NCI-H146 treated with DMSO at 0.1 percent for 48 hours (cell line): ENCODE data around the gene NUP98.
"Not testable (repeated sequence)": the region's sequence is repeated elsewhere in the genome, so short reads cannot be mapped to it uniquely, and the experiment has no call there.

Experiments used
- DNase-seq: peaks from one replicate; lab custom pipeline; 2025; ENCODE audit not compliant: unreplicated experiment; lab: John Stamatoyannopoulos, UW

Gene NUP98

DNA sequence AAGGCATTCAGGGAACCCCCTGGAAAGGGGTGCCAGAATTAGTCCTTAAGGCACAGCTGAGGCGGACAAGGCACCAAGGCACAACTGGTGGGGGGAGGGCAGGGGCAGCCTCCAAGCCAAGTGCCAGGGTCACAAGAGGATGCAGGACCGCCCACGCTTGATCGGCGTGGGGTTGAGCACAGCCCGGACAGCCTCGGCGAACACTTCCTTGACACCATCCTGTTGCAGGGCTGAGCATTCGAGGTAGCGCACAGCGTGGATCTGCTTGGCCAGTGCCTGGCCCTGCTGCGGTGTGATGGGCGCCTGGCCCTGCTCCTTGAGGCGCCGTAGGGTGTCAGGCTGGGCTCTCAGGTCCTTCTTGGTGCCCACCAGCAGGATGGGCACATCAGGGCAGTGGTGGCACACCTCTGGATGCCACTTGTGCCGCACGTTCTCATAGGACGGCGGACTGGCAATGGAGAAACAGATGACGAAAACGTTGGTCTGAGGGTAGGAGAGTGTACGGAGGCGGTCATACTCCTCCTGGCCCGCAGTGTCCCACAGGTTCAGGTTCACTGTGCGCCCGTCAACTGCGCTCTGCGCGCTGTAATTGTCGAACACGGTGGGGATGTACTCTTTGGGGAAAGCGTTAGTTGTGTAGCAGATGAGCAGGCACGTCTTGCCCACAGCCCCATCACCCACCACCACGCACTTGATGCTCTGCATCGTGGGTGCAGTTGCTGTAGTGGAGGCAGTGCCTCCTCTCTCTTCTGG is 30.3 kb upstream of the NUP98 start:
- DNase-seq: no peak

DNA sequence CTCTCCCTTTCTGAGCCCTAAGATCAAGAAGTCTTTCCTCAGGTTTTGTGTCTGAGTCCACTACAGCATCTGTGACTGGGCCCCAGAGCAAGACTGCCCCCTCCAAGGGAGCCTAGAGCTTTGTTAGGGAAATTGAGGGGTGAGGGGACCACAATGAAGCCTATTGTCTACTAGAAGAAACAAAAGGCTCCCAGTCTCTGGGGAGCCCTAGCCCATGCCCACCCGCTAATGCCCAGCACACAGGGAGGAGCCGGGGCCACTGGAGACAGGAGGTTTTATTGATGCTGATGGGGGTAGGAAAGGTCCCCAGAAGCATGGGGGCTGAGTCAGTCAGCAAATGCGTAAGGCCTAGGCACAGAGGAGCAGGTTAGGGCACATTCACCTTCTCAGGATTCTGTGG is 29.4 kb upstream of the NUP98 start:
- DNase-seq: no peak

DNA sequence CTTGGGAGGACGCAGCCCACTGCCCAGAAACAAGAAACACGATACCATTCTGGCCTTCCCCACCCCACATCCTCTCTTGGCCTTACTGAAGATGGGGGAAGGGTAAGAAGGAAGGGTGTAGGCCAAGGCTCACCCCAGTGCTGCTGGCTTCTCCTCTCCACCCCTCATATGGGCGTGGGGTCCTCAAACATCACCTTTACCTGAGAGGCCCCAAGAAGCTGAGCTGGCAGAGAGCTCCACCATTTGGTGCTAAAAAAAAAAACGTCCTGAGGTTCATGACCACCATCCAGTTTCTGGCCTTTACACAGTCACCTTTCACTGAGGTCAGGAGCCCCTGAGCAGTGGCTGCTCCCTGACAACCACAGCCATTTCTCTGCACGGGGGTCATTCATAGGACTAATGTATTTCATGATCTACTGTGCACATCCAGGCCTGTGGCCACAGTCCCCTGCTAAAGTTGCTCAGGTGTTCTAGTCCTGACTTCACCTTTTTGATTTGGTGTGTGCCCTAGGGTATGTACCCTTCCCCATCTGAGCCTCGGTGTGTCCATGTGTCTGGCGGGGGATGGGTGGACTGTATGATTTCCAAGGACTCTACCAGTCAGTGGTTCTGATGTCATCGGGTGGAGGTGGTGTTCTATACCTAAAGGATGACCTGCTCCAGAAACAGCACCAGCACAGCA is 28.3 kb upstream of the NUP98 start:
- DNase-seq: no peak

DNA sequence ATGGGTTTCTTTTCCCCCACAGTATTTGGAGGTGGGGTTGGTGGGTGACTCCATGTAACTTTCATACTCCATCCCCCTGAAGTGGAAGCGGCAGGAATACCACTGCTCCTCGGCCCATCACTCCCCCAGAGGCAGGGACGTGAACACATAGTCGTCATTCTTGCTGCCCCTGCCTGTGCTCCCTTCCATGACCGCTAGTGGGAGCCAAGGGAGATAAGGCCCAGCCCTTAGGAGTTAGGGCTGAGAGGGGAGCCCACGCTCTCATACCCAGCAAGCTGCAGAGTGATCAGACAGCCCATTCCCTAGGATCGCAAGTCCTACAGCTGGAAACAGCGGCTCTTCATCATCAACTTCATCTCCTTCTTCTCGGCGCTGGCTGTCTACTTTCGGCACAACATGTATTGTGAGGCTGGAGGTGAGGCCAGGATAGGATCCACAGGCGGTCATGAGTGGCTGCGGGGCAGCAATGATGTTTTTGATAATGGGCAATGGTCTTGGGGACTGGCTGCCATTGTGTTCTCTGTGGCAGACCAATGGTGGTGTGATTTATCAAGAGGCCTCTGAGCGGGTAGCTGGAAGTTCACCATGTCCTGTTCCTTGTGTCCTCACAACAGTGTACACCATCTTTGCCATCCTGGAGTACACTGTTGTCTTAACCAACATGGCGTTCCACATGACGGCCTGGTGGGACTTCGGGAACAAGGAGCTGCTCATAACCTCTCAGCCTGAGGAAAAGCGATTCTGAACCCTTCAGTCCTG is 27.5 kb upstream of the NUP98 start:
- DNase-seq: no peak

DNA sequence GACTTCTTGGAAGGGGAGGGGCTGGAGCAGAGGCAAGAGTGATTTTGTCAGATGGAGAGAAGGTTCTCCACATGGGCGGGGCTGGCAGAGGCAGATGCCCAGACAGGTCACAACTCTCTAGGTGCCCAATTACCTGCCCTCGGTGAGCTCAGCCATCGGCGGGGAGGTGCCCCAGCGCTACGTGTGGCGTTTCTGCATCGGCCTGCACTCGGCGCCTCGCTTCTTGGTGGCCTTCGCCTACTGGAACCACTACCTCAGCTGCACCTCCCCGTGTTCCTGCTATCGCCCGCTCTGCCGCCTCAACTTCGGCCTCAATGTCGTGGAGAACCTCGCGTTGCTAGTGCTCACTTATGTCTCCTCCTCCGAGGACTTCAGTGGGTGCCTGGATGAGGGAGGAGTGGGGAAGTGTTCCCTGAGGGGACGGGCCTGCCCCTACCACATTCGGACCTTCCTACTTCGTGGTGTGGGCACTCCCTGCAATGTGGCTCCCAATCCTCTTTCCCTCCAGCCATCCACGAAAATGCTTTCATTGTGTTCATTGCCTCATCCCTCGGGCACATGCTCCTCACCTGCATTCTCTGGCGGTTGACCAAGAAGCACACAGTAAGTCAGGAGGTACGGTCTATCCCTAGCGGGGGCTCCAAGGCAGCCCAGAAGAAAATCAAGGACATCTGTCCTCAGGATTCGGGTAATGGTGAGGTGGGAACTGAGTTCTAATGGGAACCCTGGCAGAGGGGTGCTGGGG is 26.6 kb upstream of the NUP98 start:
- DNase-seq: no peak

DNA sequence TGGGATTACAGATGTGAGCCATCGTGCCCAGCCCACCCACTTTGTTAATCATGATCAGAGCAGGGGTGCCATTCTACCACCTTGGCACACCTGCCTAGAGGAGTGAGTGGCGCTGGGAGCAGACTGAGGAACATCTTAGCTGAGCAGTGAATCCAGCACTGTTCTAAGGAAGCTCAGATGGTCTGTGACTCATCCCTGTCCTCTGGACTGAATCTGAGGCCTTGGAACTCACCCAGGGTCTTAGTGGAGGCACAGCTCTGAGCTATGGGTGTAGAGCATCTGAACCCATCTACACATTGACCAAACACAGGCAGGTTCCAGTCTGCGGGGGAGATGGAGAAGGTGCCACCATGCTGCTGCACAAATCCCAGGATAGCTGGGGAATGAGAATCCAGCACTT is 25.9 kb upstream of the NUP98 start:
- no peak for DNase-seq

DNA sequence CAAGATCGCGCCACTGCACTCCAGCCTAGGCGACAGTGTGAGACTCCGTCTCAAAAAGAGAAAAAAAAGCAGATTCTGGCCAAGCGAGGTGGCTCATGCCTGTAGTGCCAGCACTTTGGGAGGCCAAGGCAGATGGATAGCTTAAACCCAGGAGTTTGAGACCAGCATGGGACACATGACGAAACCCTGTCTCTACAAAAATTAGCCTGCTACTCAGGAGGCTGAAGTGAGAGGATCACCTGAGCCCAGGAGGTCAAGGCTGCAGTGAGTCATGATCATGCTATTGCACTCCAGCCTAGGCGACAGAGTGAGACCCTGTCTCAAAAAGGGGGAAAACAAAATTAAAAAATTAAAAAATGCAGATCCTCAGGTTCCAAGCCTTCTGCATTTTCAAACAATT is 25.0 kb upstream of the NUP98 start:
- DNase-seq: no peak

DNA sequence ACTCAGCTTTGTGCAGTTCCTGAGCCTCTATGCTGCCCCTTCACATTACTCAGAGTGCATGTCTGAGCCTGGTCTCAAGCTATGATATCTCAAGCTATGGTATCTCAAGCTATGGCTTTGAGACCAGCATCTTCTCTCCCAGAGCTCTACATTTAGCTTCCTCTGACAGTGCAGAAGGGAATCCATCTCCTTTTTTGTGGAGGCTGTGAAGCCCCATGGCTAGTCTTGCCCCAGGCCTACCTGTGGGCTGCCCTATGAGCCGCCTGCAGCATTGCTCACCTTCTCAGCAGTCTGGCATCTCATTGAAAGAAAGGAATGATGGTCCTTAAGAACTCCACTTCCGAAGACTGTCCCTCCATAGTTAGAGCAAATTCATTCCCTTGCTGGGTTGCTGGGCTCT is 23.6 kb upstream of the NUP98 start:
- no peak for DNase-seq

DNA sequence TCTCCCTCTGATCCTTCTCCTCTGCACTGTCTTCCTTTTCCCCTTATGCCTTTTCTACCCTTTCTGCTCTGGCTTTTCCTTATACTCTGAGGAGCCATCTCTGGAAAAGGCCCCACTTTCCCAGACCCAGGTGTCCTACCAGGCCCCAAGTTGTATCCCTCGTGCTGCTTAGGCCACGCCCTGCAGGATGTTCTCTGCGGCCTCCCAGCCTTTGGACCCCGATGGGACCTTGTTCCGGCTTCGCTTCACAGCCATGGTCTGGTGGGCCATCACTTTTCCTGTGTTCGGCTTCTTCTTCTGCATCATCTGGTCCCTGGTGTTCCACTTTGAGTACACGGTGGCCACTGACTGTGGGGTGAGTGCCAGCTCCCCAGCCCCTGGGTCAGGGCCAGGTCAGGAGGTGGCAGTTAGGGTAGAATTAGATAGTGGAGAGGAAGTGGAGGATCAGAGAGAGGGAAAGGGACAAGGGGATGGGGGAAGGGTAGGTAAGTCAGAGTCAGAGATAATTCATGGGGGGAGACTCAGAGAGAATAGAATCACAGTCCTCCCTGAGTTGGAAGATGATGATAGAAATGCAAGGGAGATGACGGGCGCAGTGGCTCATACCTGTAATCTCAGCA is 19.9 kb upstream of the NUP98 start:
- no peak for DNase-seq

DNA sequence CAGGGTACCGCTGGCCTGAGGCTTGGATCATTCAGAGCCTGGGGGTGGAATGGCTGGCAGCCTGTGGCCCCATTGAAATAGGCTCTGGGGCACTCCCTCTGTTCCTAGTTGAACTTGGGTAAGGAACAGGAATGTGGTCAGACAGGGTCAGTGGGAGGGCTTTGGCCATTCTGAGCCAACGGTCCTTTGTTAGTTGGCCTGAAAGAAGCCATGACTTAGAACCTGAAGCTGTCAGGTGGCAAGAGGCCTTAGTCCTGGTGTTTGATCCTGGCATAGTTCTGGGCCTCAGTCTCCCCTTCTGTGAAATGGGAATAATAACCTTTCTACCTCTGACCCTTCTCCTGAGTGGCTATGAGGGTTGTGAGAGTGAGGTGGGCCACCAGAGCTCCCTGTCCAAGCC is 19.3 kb upstream of the NUP98 start:
- no peak for DNase-seq

DNA sequence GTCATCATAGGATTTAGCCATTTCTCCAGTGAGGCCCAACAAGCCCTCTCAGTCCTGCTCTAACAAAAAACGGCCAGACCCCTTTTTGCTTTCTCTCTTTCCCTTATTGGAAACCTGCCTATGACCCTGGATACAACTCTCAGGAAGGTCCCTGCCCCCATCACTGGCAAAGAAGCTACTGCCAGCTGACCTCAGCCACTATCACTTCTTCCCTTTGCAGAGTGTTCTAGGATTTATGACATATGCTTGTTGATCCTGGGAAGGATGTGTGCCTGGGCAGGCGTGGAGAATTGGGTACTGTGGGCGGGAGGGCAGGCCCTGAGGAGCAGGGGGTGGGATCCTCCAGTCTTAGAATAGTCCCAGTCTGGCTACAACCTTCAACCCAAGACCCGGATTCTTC is 18.5 kb upstream of the NUP98 start:
- no peak for DNase-seq

DNA sequence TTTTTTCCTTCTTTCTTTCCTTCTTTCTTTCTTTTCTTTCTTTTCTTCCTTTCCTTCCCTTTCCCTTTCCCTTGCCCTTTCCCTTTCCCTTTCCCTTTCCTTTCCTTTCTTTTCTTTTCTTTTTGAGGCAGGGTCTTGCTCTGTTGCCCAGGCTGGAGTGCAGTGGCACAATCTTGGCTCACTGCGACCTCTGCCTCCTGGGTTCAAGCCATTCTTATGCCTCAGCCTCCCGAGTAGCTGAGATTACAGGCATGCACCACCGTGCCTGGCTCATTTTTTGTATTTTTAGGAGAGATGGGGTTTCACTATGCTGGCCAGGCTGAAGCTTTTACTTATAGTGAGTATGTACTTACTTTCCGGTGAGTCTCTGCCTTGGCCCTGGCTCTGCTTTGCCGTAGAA is 17.5 kb upstream of the NUP98 start:
- not testable (repeated sequence) for DNase-seq

DNA sequence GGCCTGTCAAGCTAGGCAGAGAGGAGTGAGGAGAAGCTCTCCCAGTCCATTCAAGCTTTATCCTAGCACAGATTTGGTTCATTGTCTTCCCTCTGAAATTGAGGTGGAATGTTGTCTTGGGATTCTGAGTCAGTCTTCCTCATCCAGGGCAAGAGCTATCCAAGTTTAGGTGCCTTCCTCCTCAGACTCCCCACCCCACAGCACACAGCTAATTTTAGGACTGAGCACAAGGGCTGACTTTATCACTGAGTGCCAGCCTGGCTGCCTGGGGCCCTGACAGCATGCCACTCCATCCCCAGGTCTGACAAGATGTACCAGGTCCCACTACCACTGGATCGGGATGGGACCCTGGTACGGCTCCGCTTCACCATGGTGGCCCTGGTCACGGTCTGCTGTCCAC is 13.6 kb upstream of the NUP98 start:
- no peak for DNase-seq

DNA sequence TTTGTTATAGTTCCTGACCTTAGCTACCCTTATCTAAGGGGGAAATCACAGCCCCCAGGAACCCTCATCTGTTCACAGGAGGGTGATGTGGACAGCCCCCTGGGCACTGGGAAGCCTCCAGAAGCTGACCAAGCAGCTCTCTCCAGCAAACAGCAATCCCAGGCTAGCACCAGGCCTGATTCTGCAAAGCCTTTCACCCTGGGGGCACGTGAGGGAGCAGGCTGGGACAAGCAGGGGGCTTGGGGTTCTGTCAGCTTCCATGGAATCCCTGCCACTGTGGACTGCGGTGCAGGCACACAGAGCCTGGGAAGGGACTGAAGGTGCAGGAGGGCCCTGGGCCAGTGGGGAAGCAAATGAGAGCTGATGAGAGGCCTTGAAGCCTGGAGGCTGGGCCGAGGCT is 13.1 kb upstream of the NUP98 start:
- no peak for DNase-seq

DNA sequence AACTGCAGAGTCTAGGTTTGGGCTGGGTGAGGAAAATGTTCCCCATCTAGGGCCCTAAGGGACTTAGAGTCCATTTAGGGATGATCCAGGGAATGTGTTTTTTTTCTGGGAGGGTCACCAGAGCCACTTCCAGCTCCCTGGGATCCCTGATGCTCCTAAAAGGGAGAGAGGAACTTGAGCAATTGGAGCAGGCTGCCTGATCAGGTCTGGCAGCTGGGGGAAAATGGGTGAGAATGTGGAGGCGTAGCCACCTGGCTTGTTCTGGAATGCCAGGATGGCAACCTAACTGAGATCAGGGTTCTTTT is 12.2 kb upstream of the NUP98 start:
- no peak for DNase-seq

DNA sequence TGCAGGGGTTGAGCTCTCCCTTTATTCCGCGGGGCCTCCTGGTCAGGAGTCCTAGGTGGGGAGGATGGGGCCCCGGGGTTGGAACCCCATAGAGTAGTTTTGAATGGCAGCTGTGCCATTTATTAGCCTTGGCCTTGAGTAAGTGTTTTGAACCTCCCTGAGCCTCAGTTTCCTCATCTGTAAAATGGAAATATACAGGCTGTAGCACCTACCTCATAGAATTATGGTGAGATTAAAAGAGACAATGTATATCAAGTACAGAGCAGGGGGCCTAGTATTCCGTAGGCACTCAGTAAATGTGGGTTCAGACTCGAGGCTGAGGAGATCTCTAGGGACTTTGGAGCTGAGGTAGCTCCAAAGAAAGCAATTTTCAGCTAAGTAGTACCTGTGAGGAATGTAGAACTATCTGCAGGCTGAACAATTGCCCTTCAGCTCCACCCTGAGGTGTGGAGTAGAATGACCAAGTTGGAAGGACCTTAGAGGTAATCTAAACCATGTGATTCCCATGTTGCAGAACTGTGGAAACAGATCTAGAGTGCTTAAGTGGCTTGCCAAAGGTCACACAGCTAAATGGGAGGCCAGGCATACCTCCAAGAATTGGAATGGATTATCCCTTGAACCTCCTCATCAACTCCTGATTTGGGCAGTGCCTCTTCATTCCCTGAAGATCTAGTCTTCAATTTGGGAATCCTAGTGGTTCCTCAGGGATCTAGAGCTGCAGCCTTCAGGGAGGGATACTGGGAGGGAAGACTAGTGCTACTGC is 11.7 kb upstream of the NUP98 start:
- peak; percentile 10 for DNase-seq

DNA sequence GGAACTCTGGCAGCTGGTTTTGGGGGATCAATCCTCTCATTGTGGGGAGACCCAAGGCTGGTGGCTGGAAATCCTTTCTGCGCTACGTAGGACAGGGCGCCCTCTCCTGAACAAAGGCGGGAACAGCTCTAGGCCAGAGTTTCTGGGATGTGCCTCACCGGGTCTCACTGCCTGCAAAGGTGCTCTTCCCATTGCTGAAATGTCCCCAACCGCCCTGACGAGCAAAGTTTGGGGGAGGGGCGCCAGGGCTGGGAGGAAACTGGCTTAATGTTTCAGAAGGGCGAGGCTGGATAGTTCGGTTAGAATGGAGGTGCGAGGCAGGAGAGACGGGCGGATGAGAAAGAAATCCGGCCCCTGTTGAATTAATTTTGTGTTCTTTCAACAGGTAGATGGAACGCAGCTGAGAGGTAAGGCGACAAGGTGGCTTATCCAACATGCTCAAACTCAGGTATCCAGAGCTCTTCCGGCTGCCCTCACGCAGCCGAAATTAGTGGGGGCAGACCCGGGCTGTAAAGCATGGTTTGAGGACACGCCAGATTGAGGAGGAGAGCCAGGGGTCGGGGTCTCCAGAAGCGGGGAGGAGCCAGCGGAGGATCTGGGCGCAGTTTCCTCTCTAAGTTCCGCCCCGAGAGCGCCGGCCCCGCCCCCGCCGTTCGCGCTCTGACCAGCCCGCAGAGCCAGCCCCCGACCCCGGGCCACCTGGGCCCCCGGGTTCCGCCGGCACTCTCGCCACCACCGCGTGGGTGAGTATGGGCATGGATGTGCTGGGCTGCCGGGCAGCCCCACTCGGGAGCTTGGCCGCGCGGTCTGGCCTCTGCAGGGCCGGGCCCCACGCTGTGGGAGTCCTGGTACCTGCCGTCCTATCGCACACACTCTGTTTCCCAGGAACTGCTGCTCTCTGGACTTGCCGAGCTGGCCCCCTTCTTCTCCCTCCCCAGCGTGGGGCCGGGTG is 10.8 kb upstream of the NUP98 start, which contains the start of gene PGAP2:
Gene PGAP2, plus strand, starts transcription at position 652 of the 952 bp plus-strand sequence. CDS start 2,700 bp downstream, outside the sequence.
- peak; percentile 53 for DNase-seq

DNA sequence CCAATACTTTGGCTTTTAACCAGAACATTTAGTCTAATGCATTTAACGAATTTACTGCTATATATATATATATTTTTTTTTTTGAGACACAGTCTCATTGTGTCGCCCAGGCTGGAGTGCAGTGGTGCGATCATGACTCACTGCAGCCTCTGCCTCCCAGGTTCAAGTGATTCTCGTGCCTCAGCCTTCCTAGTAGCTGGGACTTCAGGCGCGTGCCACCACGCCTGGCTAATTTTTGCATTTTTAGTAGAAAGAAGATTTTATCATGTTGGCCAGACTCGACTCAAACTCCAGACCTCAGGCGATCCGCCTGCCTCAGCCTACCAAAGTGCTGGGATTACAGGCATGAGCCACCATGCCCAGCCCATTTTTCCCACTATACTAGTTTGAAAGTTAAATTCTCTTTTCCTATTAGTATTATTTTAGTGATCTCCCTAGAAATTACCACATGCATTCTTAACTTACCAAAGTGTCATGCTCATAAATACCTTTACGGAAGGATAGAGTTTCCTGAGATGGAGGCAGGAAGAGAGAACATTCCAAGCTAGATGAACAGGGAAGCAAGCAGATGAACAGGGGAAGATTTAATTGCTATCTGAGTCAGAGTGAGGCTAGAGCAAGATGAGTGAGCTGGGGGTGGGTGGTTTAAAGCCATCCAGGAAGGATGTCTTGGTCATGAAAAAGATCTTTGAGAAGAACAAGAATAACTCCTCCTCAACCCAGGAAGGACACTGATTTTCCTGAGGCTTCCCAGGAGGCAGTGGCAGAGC is 6.6 kb upstream of the NUP98 start:
- DNase-seq: no peak
